Stimulated activated CD8-positive, alpha-beta memory T cell treated with anti-CD3 and anti-CD28 coated beads, Interleukin-7, amount 100 ng/mL, for 24 hours (primary cell): ENCODE results near the gene PLAC9.
"Not testable (repeated sequence)": the region's sequence is repeated elsewhere in the genome, so short reads cannot be mapped to it uniquely, and the experiment has no call there.

Source experiments
- DNase-seq: peaks from one replicate; pipeline ENCODE4 v3.0.0-alpha.2; 2020; ENCODE audit warnings: low read depth

PLAC9 gene

GRCh38 chr10:80132299-80133139 lies at the start of gene PLAC9:
TSS of gene PLAC9 (plus strand) at chr10:80132730. CDS start at chr10:80132763, 33 bp downstream.
- DNase-seq: no peak

GRCh38 chr10:80090121-80090520 lies 42.4 kb upstream of the PLAC9 start:
- no peak for DNase-seq

- no peak for DNase-seq
Measured at GRCh38 chr10:80094231-80094630, 38.3 kb upstream of the PLAC9 start.

GRCh38 chr10:80098272-80098671 lies 34.3 kb upstream of the PLAC9 start:
- DNase-seq: not testable (repeated sequence)

GRCh38 chr10:80099295-80099694 lies 33.2 kb upstream of the PLAC9 start:
- not testable (repeated sequence) for DNase-seq

- DNase-seq: no peak
Measured at GRCh38 chr10:80100116-80100515, 32.4 kb upstream of the PLAC9 start.

- no peak for DNase-seq
Measured at GRCh38 chr10:80100861-80101695, 31.5 kb upstream of the PLAC9 start.

- DNase-seq: no peak
Measured at GRCh38 chr10:80104066-80104926, 28.2 kb upstream of the PLAC9 start.

GRCh38 chr10:80108576-80109239 lies 23.8 kb upstream of the PLAC9 start:
- DNase-seq: no peak

- no peak for DNase-seq
Measured at GRCh38 chr10:80110986-80111385, 21.5 kb upstream of the PLAC9 start.

- no peak for DNase-seq
Measured at GRCh38 chr10:80118669-80119068, 13.9 kb upstream of the PLAC9 start.

GRCh38 chr10:80122110-80122710 lies 10.3 kb upstream of the PLAC9 start:
- DNase-seq: no peak

- no peak for DNase-seq
Measured at GRCh38 chr10:80122746-80123145, 9.8 kb upstream of the PLAC9 start.

GRCh38 chr10:80126876-80127275 lies 5.7 kb upstream of the PLAC9 start:
- DNase-seq: no peak

- no peak for DNase-seq
Measured at GRCh38 chr10:80131499-80131901, 1.0 kb upstream of the PLAC9 start.

- DNase-seq: no peak
Measured at GRCh38 chr10:80133206-80133605, 676 bp downstream of the PLAC9 start.

GRCh38 chr10:80133687-80134086 lies 1.2 kb downstream of the PLAC9 start:
- not testable (repeated sequence) for DNase-seq

- DNase-seq: no peak
Measured at GRCh38 chr10:80136134-80136571, 3.6 kb downstream of the PLAC9 start.

GRCh38 chr10:80137031-80137862 lies 4.7 kb downstream of the PLAC9 start:
- no peak for DNase-seq

- DNase-seq: no peak
Measured at GRCh38 chr10:80137920-80138319, 5.4 kb downstream of the PLAC9 start.
